GM12878 (cell line): ENCODE measurements around the gene AAMP. TPM values are rescaled to one million over a fixed set of nuclear protein-coding genes. Genes with fewer than 3 reads are reported as not detected.

Source experiments
- ATAC-seq: fragments of 200-7000 bp; cut with Tn5 transposase; 3 replicates; pipeline ENCODE4 v1.9.1; 2020; ENCODE audit warnings: mild to moderate bottlenecking, moderate library complexity
- BruUV-seq: library from RNA; stranded (reverse); fragments of 400-500 nt; replicated peaks from 2 replicates; lab custom pipeline; 2021; lab: Mats Ljungman, UMichigan
- CTCF ChIA-PET: fragments of 300-600 bp; sonication (Branson Sonifier 250); formaldehyde crosslinking; extraction: SDS; loops from one replicate; lab custom pipeline; 2021; ENCODE audit warnings: inconsistent platforms; lab: Yijun Ruan, JAX
- POLR2A ChIA-PET: fragments of 350-600 bp; formaldehyde crosslinking; extraction: SDS; loops from one replicate; lab custom pipeline; 2021; ENCODE audit warnings: inconsistent platforms; lab: Charles Lee
- RAD21 ChIA-PET: fragments of 300-600 bp; sonication (Branson Sonifier 250); formaldehyde crosslinking; loops from one replicate; lab custom pipeline; 2023; ENCODE audit warnings: antibody characterized with exemption; ENCODE audit not compliant: unreplicated experiment; lab: Charles Lee
- SMC1A ChIA-PET: fragments of 300-600 bp; sonication (Branson Sonifier 250); formaldehyde crosslinking; loops from one replicate; lab custom pipeline; 2023; ENCODE audit not compliant: unreplicated experiment, uncharacterized antibody; lab: Charles Lee
- DNase-seq: peaks from one replicate; pipeline ENCODE4 v3.0.0-alpha.2; 2011; ENCODE audit warnings: low read depth, low spot score
- FAIRE-seq: peaks from 3 replicates; lab custom pipeline; 2011; peaks lifted over from hg19 to GRCh38; lab: Jason Lieb, UNC
- H2AFZ ChIP-seq: 2 replicates; pipeline ENCODE4 v1.6.0; 2011; ENCODE audit warnings: low read depth, low read length, control low read depth; ENCODE audit not compliant: control insufficient read depth
- H3K27ac ChIP-seq: 2 replicates; pipeline ENCODE4 v1.5.1; 2011; ENCODE audit warnings: control low read depth; ENCODE audit not compliant: control insufficient read depth, insufficient read depth
- H3K27me3 ChIP-seq, 2 experiments: replicated peaks in 1 of 2; 2 replicates each; pipeline versions ENCODE4 v1.6.0 to v1.6.1; 2011; ENCODE audit warnings: low read length in 1 of 2; ENCODE audit not compliant: control insufficient read depth in 2 of 2, insufficient read depth in 2 of 2
- H3K36me3 ChIP-seq, 2 experiments: 2 replicates each; pipeline ENCODE4 v1.5.1; 2011; ENCODE audit warnings: low read length in 1 of 2; ENCODE audit not compliant: control insufficient read depth in 2 of 2, insufficient read depth in 2 of 2
- H3K4me1 ChIP-seq: 2 replicates; pipeline ENCODE4 v1.6.1; 2011; ENCODE audit warnings: mild to moderate bottlenecking, low read length, moderate library complexity, mixed read lengths; ENCODE audit not compliant: control insufficient read depth, insufficient read depth
- H3K4me2 ChIP-seq: 2 replicates; pipeline ENCODE4 v1.6.0; 2011; ENCODE audit warnings: control low read depth; ENCODE audit not compliant: control insufficient read depth, insufficient read depth
- H3K4me3 ChIP-seq: fragments of 200-600 bp; sonication (generic); 2 replicates; pipeline ENCODE4 v1.5.1; 2016
- H3K79me2 ChIP-seq: 2 replicates; pipeline ENCODE4 v1.6.0; 2011; ENCODE audit warnings: low read length; ENCODE audit not compliant: control insufficient read depth, insufficient read depth
- H3K9ac ChIP-seq: 2 replicates; pipeline ENCODE4 v1.8.0; 2011; ENCODE audit warnings: low read length, control low read depth, mixed read lengths; ENCODE audit not compliant: control insufficient read depth, insufficient read depth
- H3K9me3 ChIP-seq: replicated peaks from 3 replicates; pipeline ENCODE4 v1.5.1; 2011; ENCODE audit warnings: mild to moderate bottlenecking, low read length; ENCODE audit not compliant: control insufficient read depth, insufficient read depth
- H4K20me1 ChIP-seq: 2 replicates; pipeline ENCODE4 v1.6.0; 2011; ENCODE audit not compliant: control insufficient read depth, insufficient read depth
- BACH1 ChIP-seq: fragments of 450-650 bp; IDR thresholded peaks from 2 replicates; pipeline ENCODE4 v1.6.1; 2017; ENCODE audit warnings: mild to moderate bottlenecking, borderline replicate concordance
- BCL11A ChIP-seq: IDR thresholded peaks from 2 replicates; pipeline ENCODE4 v1.6.1; 2011; ENCODE audit warnings: low read depth, low read length
- CEBPB ChIP-seq, 2 experiments: fragments of 150-350 bp in 1 of 2; IDR thresholded peaks; 2 replicates each; pipeline ENCODE4 v1.6.1; 2012 to 2014; ENCODE audit warnings: low read depth in 2 of 2, low read length in 2 of 2, borderline replicate concordance in 1 of 2, inconsistent platforms in 1 of 2
- EP300 ChIP-seq, 2 experiments: fragments of 150-350 bp in 1 of 2; IDR thresholded peaks; 2 replicates each; pipeline ENCODE4 v1.6.1; 2011 to 2012; ENCODE audit warnings: low read depth in 2 of 2, low read length in 2 of 2, borderline replicate concordance in 1 of 2, improper control_type of control experiment in 1 of 2, inconsistent platforms in 1 of 2; ENCODE audit not compliant: control insufficient read depth in 1 of 2
- JUNB ChIP-seq: IDR thresholded peaks from 2 replicates; pipeline ENCODE4 v1.6.1; 2016; ENCODE audit warnings: antibody characterized with exemption, mild to moderate bottlenecking
- MTA2 ChIP-seq: fragments of 450-650 bp; IDR thresholded peaks from 2 replicates; pipeline ENCODE4 v1.6.1; 2016; ENCODE audit warnings: low read depth, mild to moderate bottlenecking, moderate library complexity
- NR2C2 ChIP-seq: IDR thresholded peaks from 2 replicates; pipeline ENCODE4 v1.6.1; 2011; ENCODE audit warnings: borderline replicate concordance, low read depth; ENCODE audit not compliant: control insufficient read depth, insufficient read length
- PAX8 ChIP-seq: fragments of 450-650 bp; IDR thresholded peaks from 2 replicates; pipeline ENCODE4 v1.6.1; 2017; ENCODE audit warnings: mild to moderate bottlenecking, moderate library complexity
- SPI1 ChIP-seq: IDR thresholded peaks from 2 replicates; pipeline ENCODE4 v1.6.1; 2011; ENCODE audit warnings: low read depth, mild to moderate bottlenecking, low read length, moderate library complexity, borderline replicate concordance; ENCODE audit not compliant: insufficient read depth
- TCF3 ChIP-seq: IDR thresholded peaks from 2 replicates; pipeline ENCODE4 v1.6.1; 2012; ENCODE audit warnings: low read depth, mild to moderate bottlenecking, low read length, borderline replicate concordance; ENCODE audit not compliant: insufficient read depth
- ZNF274 ChIP-seq: IDR thresholded peaks from one replicate; pipeline ENCODE4 v1.8.0; 2011; ENCODE audit not compliant: insufficient read length, insufficient read depth
- WGBS: methylation state at CpG from one replicate; pipeline ENCODE4 v1.1.6; 2016; ENCODE audit warnings: low lambda C conversion rate; ENCODE audit not compliant: insufficient replicate concordance, insufficient coverage; ENCODE audit errors: missing lambda C conversion rate; 5-methylcytosine and 5-hydroxymethylcytosine counted together
- in situ Hi-C: fragments of 300-500 bp; cut with MboI; formaldehyde crosslinking; loops from 9 replicates; pipeline ENCODE4 v1.14.3; 2018; ENCODE audit warnings: mixed read lengths
- intact Hi-C: fragments of 100-400 bp; cut with micrococcal nuclease; formaldehyde crosslinking; loops from one replicate; pipeline ENCODE4 v1.14.2; 2022; ENCODE audit not compliant: unreplicated experiment
- polyA plus RNA-seq, 11 experiments: library from polyadenylated mRNA; depleted of rRNA in 4 of 11; unstranded in 6 of 11; stranded (reverse) in 5 of 11; fragments of >200 nt; fragmentation: Nextera tagmentation in 4 of 11; fragmentation: Illumina TruSeq in 1 of 11; extraction: Ambion mirVana in 4 of 11; extraction: Trizol in 1 of 11; gene quantifications; 1 replicate in 1 of 11; 2 replicates in 10 of 11; pipeline versions ENCODE4 v1.2.1 to v1.2.3, GENCODE V29; 2011 to 2016; ENCODE audit warnings: inconsistent platforms in 2 of 11, missing spikeins in 2 of 11, low read depth in 1 of 11
- total RNA-seq, 4 experiments: library from RNA; depleted of rRNA in 3 of 4; stranded (reverse); fragments of >200 nt in 3 of 4; fragmentation: Illumina TruSeq in 1 of 4; extraction: Trizol in 1 of 4; gene quantifications; 2 replicates each; pipeline versions ENCODE4 v1.2.1 to v1.2.3, GENCODE V29; 2013 to 2021
- TF ChIP-seq, protein P1 (sequence below): fragments of 450-650 bp; IDR thresholded peaks from 2 replicates; pipeline ENCODE4 v1.6.1; 2018; ENCODE audit warnings: borderline replicate concordance, mild to moderate bottlenecking; ENCODE audit not compliant: partially characterized antibody

The AAMP gene
- total and polyA plus RNA-seq, 10 of the 15 experiments (the other 5 are each of a cell fraction or from before 2014, with no cell fraction given), result 4.4 to 140 (median 81.9) TPM

DNA sequence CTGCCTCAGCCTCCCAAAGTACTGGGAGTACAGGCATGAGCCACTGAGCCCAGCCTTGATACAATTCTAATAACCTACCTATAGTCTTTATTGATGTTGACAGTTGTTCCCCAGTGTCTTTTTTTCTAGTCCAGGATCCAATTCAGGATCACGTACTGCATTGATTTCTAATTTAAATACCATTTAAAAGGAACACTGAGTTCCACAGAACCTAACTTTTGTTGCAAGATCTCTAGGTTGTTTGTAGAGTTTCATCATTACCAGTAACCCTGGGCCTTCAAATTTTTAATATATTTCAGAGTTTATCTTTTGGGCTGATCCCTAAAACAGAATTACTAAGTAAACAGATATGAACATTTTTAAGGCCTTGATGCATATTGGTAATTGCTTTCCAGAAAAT, 43.4 kb upstream of the AAMP start:
- intact Hi-C loops, result no loop called here
- 92% methylated on average over 1 of the region's 1 CpG for WGBS
- no peaks in the 10 kb centered on the region for H3K27me3 ChIP-seq
- H3K27ac ChIP-seq, result no peak overlapping the region
- ChIA-PET SMC1A (no interaction called here), POLR2A (interaction anchor here (0.6 kb wide), 1 partner anchor 8 kb away, joined by 4 read pairs; no protein-coding TSS in a partner anchor), CTCF (interaction anchor here (1.7 kb wide), 1 partner anchor 43 kb away, joined by 6 read pairs; no protein-coding TSS in a partner anchor)
- no peaks in the 10 kb centered on the region for H3K36me3 ChIP-seq
- DNase-seq (no peak), ATAC-seq (no peak)
- H2AFZ ChIP-seq, result no peak overlapping the region
- no peaks in the 10 kb centered on the region; the same call in 1 of the 2 replicates for H3K4me1 ChIP-seq
- in situ Hi-C loops, result no loop called here
- TF ChIP-seq PAX8 (no peak), EP300 (IDR thresholded peaks at IDR 0.05; ENCODE audit: borderline replicate concordance in 1 of 2, control insufficient read depth in 1 of 2, low read depth in 2 of 2, low read length in 2 of 2) (no peak), TCF3 (no peak), ZNF274 (no peak), NR2C2 (no peak), BCL11A (no peak), SPI1 (no peak), BACH1 (no peak), CEBPB (IDR thresholded peaks at IDR 0.05; ENCODE audit: borderline replicate concordance in 1 of 2, low read depth in 2 of 2, low read length in 2 of 2) (no peak), JUNB (no peak), MTA2 (no peak)
- TF ChIP-seq, protein P1, sequence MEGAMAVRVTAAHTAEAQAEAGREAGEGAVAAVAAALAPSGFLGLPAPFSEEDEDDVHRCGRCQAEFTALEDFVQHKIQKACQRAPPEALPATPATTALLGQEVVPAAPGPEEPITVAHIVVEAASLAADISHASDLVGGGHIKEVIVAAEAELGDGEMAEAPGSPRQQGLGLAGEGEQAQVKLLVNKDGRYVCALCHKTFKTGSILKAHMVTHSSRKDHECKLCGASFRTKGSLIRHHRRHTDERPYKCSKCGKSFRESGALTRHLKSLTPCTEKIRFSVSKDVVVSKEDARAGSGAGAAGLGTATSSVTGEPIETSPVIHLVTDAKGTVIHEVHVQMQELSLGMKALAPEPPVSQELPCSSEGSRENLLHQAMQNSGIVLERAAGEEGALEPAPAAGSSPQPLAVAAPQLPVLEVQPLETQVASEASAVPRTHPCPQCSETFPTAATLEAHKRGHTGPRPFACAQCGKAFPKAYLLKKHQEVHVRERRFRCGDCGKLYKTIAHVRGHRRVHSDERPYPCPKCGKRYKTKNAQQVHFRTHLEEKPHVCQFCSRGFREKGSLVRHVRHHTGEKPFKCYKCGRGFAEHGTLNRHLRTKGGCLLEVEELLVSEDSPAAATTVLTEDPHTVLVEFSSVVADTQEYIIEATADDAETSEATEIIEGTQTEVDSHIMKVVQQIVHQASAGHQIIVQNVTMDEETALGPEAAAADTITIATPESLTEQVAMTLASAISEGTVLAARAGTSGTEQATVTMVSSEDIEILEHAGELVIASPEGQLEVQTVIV, result no peak
- TF ChIP-seq, all 136 proteins: peak for 0
- no peak for FAIRE-seq
- no TSS peak for BruUV-seq
- no peaks in the 10 kb centered on the region for H4K20me1 ChIP-seq
- no peak overlapping the region for H3K9ac ChIP-seq
- RAD21 ChIA-PET, result no interaction called here
- no peak overlapping the region for H3K4me2 ChIP-seq
- H3K79me2 ChIP-seq, result no peaks in the 10 kb centered on the region
- H3K4me3 ChIP-seq, result no peak overlapping the region
- H3K9me3 ChIP-seq, result no peaks in the 10 kb centered on the region
